H1 (cell line): ENCODE results near the gene STX19. TPM values are rescaled to one million over a fixed set of nuclear protein-coding genes. Genes with fewer than 3 reads are reported as not detected.
A peak's percentile ranks its signal among the peaks of the same experiment; 100 is the strongest.

Experiments used
- CTCF ChIA-PET: fragments of 300-600 bp; sonication (Branson Sonifier 250); formaldehyde crosslinking; loops from one replicate; lab custom pipeline; 2021; ENCODE audit not compliant: partially characterized antibody; lab: Charles Lee
- POLR2A ChIA-PET: fragments of 300-600 bp; sonication (Branson Sonifier 250); formaldehyde crosslinking; loops from one replicate; lab custom pipeline; 2021; ENCODE audit warnings: inconsistent platforms; ENCODE audit not compliant: partially characterized antibody; lab: Charles Lee
- DNase-seq, 2 experiments: peaks; one replicate each; pipeline versions ENCODE4 v3.0.0 to v3.0.0-alpha.2; 2010 to 2022; ENCODE audit warnings: low spot score in 2 of 2, low read depth in 1 of 2, mixed read lengths in 1 of 2
- FAIRE-seq: peaks from 2 replicates; lab custom pipeline; 2011; peaks lifted over from hg19 to GRCh38; lab: Jason Lieb, UNC
- H2AFZ ChIP-seq: 2 replicates; pipeline ENCODE4 v1.8.1; 2012; ENCODE audit warnings: low read length, inconsistent platforms
- H2AK5ac ChIP-seq: 2 replicates; pipeline ENCODE4 v1.6.1; 2013; ENCODE audit warnings: low read depth, low read length
- H2BK120ac ChIP-seq: replicated peaks from 2 replicates; pipeline ENCODE3; 2013; ENCODE audit warnings: low read depth, low read length, inconsistent platforms
- H2BK12ac ChIP-seq: 2 replicates; pipeline ENCODE4 v1.6.1; 2013; ENCODE audit warnings: low read depth, low read length
- H2BK15ac ChIP-seq: 2 replicates; pipeline ENCODE4 v1.6.1; 2013; ENCODE audit warnings: low read length
- H2BK20ac ChIP-seq: 2 replicates; pipeline ENCODE4 v1.6.1; 2013; ENCODE audit warnings: low read length
- H2BK5ac ChIP-seq: 2 replicates; pipeline ENCODE4 v1.6.1; 2013; ENCODE audit warnings: low read depth, low read length
- H3K14ac ChIP-seq: 2 replicates; pipeline ENCODE4 v1.6.1; 2013; ENCODE audit warnings: inconsistent platforms; ENCODE audit not compliant: insufficient read length
- H3K18ac ChIP-seq: 2 replicates; pipeline ENCODE4 v1.6.1; 2013; ENCODE audit warnings: low read length; ENCODE audit errors: extremely low read depth
- H3K23ac ChIP-seq: 2 replicates; pipeline ENCODE4 v1.6.1; 2013; ENCODE audit warnings: inconsistent platforms; ENCODE audit not compliant: insufficient read length
- H3K23me2 ChIP-seq: 2 replicates; pipeline ENCODE4 v1.6.1; 2013; ENCODE audit warnings: low read depth, low read length
- H3K27ac ChIP-seq: 2 replicates; pipeline ENCODE4 v1.6.1; 2011; ENCODE audit warnings: low read depth, low read length, inconsistent platforms
- H3K27me3 ChIP-seq, 4 experiments: replicated peaks in 1 of 4; 1 replicate in 1 of 4; 2 replicates in 3 of 4; pipeline versions ENCODE4 v1.6.1 to v1.8.1; 2011 to 2013; ENCODE audit warnings: low read length in 3 of 4, mild to moderate bottlenecking in 3 of 4, inconsistent platforms in 2 of 4, mixed read lengths in 2 of 4, moderate library complexity in 1 of 4; ENCODE audit not compliant: control insufficient read depth in 3 of 4, insufficient read depth in 3 of 4; ENCODE audit errors: extremely low read depth in 1 of 4
- H3K36me3 ChIP-seq, 4 experiments: 2 replicates each; pipeline versions ENCODE4 v1.6.1 to v1.8.1; 2011 to 2013; ENCODE audit warnings: mild to moderate bottlenecking in 4 of 4, low read length in 3 of 4, moderate library complexity in 2 of 4, control low read depth in 1 of 4, inconsistent platforms in 1 of 4; ENCODE audit not compliant: insufficient read depth in 4 of 4, control insufficient read depth in 2 of 4
- H3K4ac ChIP-seq: replicated peaks from 2 replicates; pipeline ENCODE3; 2013; ENCODE audit warnings: low read length, low read depth, mixed read lengths, inconsistent platforms; ENCODE audit not compliant: insufficient read length
- H3K4me1 ChIP-seq, 4 experiments: replicated peaks in 1 of 4; 1 replicate in 1 of 4; 2 replicates in 3 of 4; pipeline versions ENCODE4 v1.6.1 to v1.8.1; 2011 to 2013; ENCODE audit warnings: low read length in 3 of 4, inconsistent platforms in 2 of 4, mixed read lengths in 1 of 4; ENCODE audit not compliant: insufficient read depth in 4 of 4, control insufficient read depth in 3 of 4
- H3K4me2 ChIP-seq, 2 experiments: 2 replicates each; pipeline versions ENCODE4 v1.6.1 to v1.8.1; 2011 to 2013; ENCODE audit warnings: low read depth in 2 of 2, low read length in 2 of 2, control low read depth in 1 of 2, inconsistent platforms in 1 of 2, mild to moderate bottlenecking in 1 of 2; ENCODE audit not compliant: insufficient read depth in 1 of 2
- H3K4me3 ChIP-seq, 4 experiments: fragments of 200-600, 300-600 bp in 1 of 4; sonication (generic), shearing (Covaris generic), sonication (Bioruptor Twin) in 1 of 4; 2 replicates each; pipeline versions ENCODE4 v1.5.1 to v1.8.1; 2011 to 2016; ENCODE audit warnings: low read length in 4 of 4, low read depth in 3 of 4, control low read depth in 2 of 4, inconsistent platforms in 2 of 4, mild to moderate bottlenecking in 2 of 4, mixed read lengths in 1 of 4, moderate library complexity in 1 of 4; ENCODE audit not compliant: insufficient read depth in 2 of 4; ENCODE audit errors: extremely low read depth in 1 of 4
- H3K56ac ChIP-seq: replicated peaks from 2 replicates; pipeline ENCODE3; 2013; ENCODE audit warnings: low read depth, mild to moderate bottlenecking, mixed read lengths, low read length, inconsistent platforms; ENCODE audit not compliant: insufficient read length
- H3K79me1 ChIP-seq: 2 replicates; pipeline ENCODE4 v1.6.1; 2013; ENCODE audit warnings: low read depth, low read length, control low read depth
- H3K79me2 ChIP-seq, 2 experiments: 2 replicates each; pipeline versions ENCODE4 v1.6.1 to v1.8.1; 2012 to 2013; ENCODE audit warnings: low read length in 2 of 2, mild to moderate bottlenecking in 2 of 2, inconsistent platforms in 1 of 2; ENCODE audit not compliant: insufficient read depth in 2 of 2, control insufficient read depth in 1 of 2
- H3K9ac ChIP-seq, 4 experiments: replicated peaks in 1 of 4; 1 replicate in 1 of 4; 2 replicates in 3 of 4; pipeline versions ENCODE4 v1.6.1 to v1.8.1; 2011 to 2013; ENCODE audit warnings: low read depth in 3 of 4, low read length in 3 of 4, control low read depth in 2 of 4, mild to moderate bottlenecking in 2 of 4, moderate library complexity in 2 of 4, inconsistent platforms in 1 of 4; ENCODE audit errors: extremely low read depth in 1 of 4
- H3K9me3 ChIP-seq, 2 experiments: 2 replicates each; pipeline versions ENCODE4 v1.6.1 to v1.8.1; 2012 to 2013; ENCODE audit warnings: mild to moderate bottlenecking in 2 of 2, moderate library complexity in 2 of 2, control low read depth in 1 of 2, inconsistent platforms in 1 of 2, low read depth in 1 of 2, low read length in 1 of 2, mixed read lengths in 1 of 2; ENCODE audit not compliant: insufficient read depth in 2 of 2
- H4K20me1 ChIP-seq, 2 experiments: replicated peaks in 1 of 2; 2 replicates each; pipeline versions ENCODE3 to v1.8.1; 2011 to 2013; ENCODE audit warnings: inconsistent platforms in 2 of 2, low read length in 2 of 2, mild to moderate bottlenecking in 1 of 2; ENCODE audit not compliant: insufficient read depth in 2 of 2, control insufficient read depth in 1 of 2
- H4K5ac ChIP-seq: 2 replicates; pipeline ENCODE4 v1.6.1; 2013; ENCODE audit warnings: low read length, low read depth, mixed read lengths, inconsistent platforms; ENCODE audit not compliant: insufficient read length
- H4K8ac ChIP-seq: 2 replicates; pipeline ENCODE4 v1.8.0; 2013; ENCODE audit warnings: mild to moderate bottlenecking, moderate library complexity, low read length, inconsistent platforms; ENCODE audit not compliant: insufficient read depth; ENCODE audit errors: extremely low read depth
- H4K91ac ChIP-seq: replicated peaks from 2 replicates; pipeline ENCODE3; 2013; ENCODE audit warnings: low read length, mixed read lengths, inconsistent platforms; ENCODE audit not compliant: insufficient read length
- CTBP2 ChIP-seq: IDR thresholded peaks from 2 replicates; pipeline ENCODE4 v1.7.0; 2011; ENCODE audit warnings: borderline replicate concordance, mild to moderate bottlenecking, moderate library complexity, mixed read lengths, low read length; ENCODE audit not compliant: insufficient read depth, insufficient read length
- KDM4A ChIP-seq: IDR thresholded peaks from one replicate; pipeline ENCODE4 v1.7.1; 2012; ENCODE audit warnings: low read depth, mild to moderate bottlenecking, moderate library complexity, low read length, inconsistent platforms; ENCODE audit not compliant: severe bottlenecking
- NANOG ChIP-seq: IDR thresholded peaks from 2 replicates; pipeline ENCODE4 v1.6.1; 2011; ENCODE audit warnings: low read length, low read depth, mild to moderate bottlenecking, inconsistent platforms; ENCODE audit not compliant: insufficient read depth, poor library complexity, severe bottlenecking
- PHF8 ChIP-seq: fragments of 200-600 bp; sonication (generic); conservative IDR thresholded peaks from 2 replicates; pipeline ENCODE4 v1.7.1; 2012; ENCODE audit warnings: low read depth, mild to moderate bottlenecking, inconsistent platforms, low read length, moderate library complexity
- POU5F1 ChIP-seq: IDR thresholded peaks from 2 replicates; pipeline ENCODE4 v1.6.1; 2011; ENCODE audit warnings: low read depth, mild to moderate bottlenecking, low read length, moderate library complexity
- SIN3A ChIP-seq, 2 experiments: IDR thresholded peaks in 1 of 2; conservative IDR thresholded peaks in 1 of 2; 2 replicates each; pipeline ENCODE4 v1.6.1; 2011 to 2012; ENCODE audit warnings: low read length in 2 of 2, improper control_type of control experiment in 1 of 2, low read depth in 1 of 2, mild to moderate bottlenecking in 1 of 2
- SP2 ChIP-seq: IDR thresholded peaks from 2 replicates; pipeline ENCODE4 v1.6.1; 2012; ENCODE audit warnings: mild to moderate bottlenecking, low read length, inconsistent platforms
- WGBS, 2 experiments: shearing (Covaris generic) in 1 of 2; methylation state at CpG; one replicate each; pipeline versions ENCODE4 v1.1.6 to v1.1.7; 2013 to 2015; ENCODE audit warnings: low lambda C conversion rate in 2 of 2, mixed read lengths in 2 of 2, inconsistent platforms in 1 of 2, low coverage in 1 of 2, missing lambda C conversion rate in 1 of 2; ENCODE audit not compliant: insufficient replicate concordance in 2 of 2, insufficient coverage in 1 of 2, insufficient read length in 1 of 2; ENCODE audit errors: extremely low coverage in 1 of 2, missing lambda C conversion rate in 1 of 2; 5-methylcytosine and 5-hydroxymethylcytosine counted together
- polyA plus RNA-seq, 7 experiments: library from polyadenylated mRNA; depleted of rRNA in 3 of 7; stranded (reverse) in 5 of 7; unstranded in 2 of 7; fragments of >200 nt in 5 of 7; fragments of 200-250 nt in 2 of 7; gene quantifications; 1 replicate in 5 of 7; 2 replicates in 1 of 7; 4 replicates in 1 of 7; pipeline versions ENCODE4 v1.2.1 to v1.2.3, GENCODE V29; 2011 to 2013; ENCODE audit warnings: missing spikeins in 2 of 7, mixed read lengths in 2 of 7
- total RNA-seq: library from RNA; stranded (reverse); fragmentation: NEBNext Ultra II Directional; extraction: Animal tissue kit (Norgen Biotek cat#: 25700); gene quantifications from 2 replicates; pipeline ENCODE4 v1.2.1, GENCODE V29; 2021

The STX19 gene
- total and polyA plus RNA-seq, 2 of the 8 experiments (the other 6 are each of a cell fraction or from before 2014, with no cell fraction given): not detected

GRCh38 chr3:94062513-94063404 is 34.4 kb upstream of the STX19 start, which contains the start of the genes DHFR2 and NSUN3:
DHFR2 (minus strand) TSS chr3:94062916; CDS start chr3:94061511, 1,405 bp downstream.
NSUN3 (plus strand) TSS chr3:94063061; CDS start chr3:94063127, 66 bp downstream.
- no peak within 1 kb of the TSS for H2BK20ac ChIP-seq
- H2BK5ac ChIP-seq: peak within 1 kb of the TSS; percentile 89
- H2BK120ac ChIP-seq: no peak within 1 kb of the TSS
- no peaks in the 10 kb centered on the region for H4K20me1 ChIP-seq
- H3K27me3 ChIP-seq: no peaks in the 10 kb centered on the region
- H3K4me2 ChIP-seq: peak within 1 kb of the TSS; percentile 75 to 90
- peaks cover 0 to 2% (median 0%) of the 10 kb centered on the region in 4 experiments; a peak in 2 of 7 replicates for H3K4me1 ChIP-seq
- H3K79me2 ChIP-seq: peaks cover 0 to 4% of the 10 kb centered on the region in 2 experiments; a peak in 1 of 4 replicates
- peak within 1 kb of the TSS; percentile 88; the same call in 1 of the 2 replicates for H3K18ac ChIP-seq
- H3K79me1 ChIP-seq: no peaks in the 10 kb centered on the region; the same call in 1 of the 2 replicates
- no peaks in the 10 kb centered on the region; a peak in 1 of 4 replicates for H3K9me3 ChIP-seq
- H2BK15ac ChIP-seq: no peak within 1 kb of the TSS
- ChIA-PET POLR2A (interaction anchor here (1.0 to 2.0 kb wide), 8 partner anchors 12 to 90 kb away, joined by 3 to 6 read pairs (median 4); partner anchors contain the start of gene ARL13B), CTCF (interaction anchor here (0.6 to 2.6 kb wide), 4 partner anchors 9 to 58 kb away, joined by 3 to 11 read pairs (median 4); no protein-coding TSS in a partner anchor)
- peak within 1 kb of the TSS; percentile 94; the same call in 1 of the 2 replicates for H4K8ac ChIP-seq
- peak within 1 kb of the TSS; percentile 28 for H3K4ac ChIP-seq
- H3K36me3 ChIP-seq: no peaks in the 10 kb centered on the region; a peak in 1 of 8 replicates
- peak; percentile 70 for FAIRE-seq
- H3K9ac ChIP-seq: peak within 1 kb of the TSS; percentile 75 to 95 (median 93)
- no peak within 1 kb of the TSS for H2BK12ac ChIP-seq
- peak; percentile 83 to 87 for DNase-seq
- H2AFZ ChIP-seq: peak within 1 kb of the TSS; percentile 93
- no peak within 1 kb of the TSS for H2AK5ac ChIP-seq
- peak within 1 kb of the TSS; percentile 71 for H4K5ac ChIP-seq
- no peak within 1 kb of the TSS for H3K23ac ChIP-seq
- peak within 1 kb of the TSS; percentile 80 to 89 (median 82) for H3K4me3 ChIP-seq
- no peak within 1 kb of the TSS for H3K56ac ChIP-seq
- peak within 1 kb of the TSS; percentile 93 for H3K27ac ChIP-seq
- H3K14ac ChIP-seq: no peak within 1 kb of the TSS
- H3K23me2 ChIP-seq: peaks cover 7% of the 10 kb centered on the region; the same call in 1 of the 2 replicates
- WGBS, 2 experiments: 2% methylated on average over 52 of the region's 52 CpGs; no CpG with 5 or more reads in 1 of the 2 experiments
- no peak within 1 kb of the TSS for H4K91ac ChIP-seq
- peak in 1 of 2 experiments; percentile 22; a peak in 2 of 4 replicates for TF ChIP-seq SIN3A (conservative IDR thresholded peaks at IDR 0.05 in 1 of 2, IDR thresholded peaks at IDR 0.05 in 1 of 2; ENCODE audit: low read depth in 1 of 2, low read length in 2 of 2)
- no peak for TF ChIP-seq CTBP2
- peak; percentile 84 for TF ChIP-seq PHF8
- no peak for TF ChIP-seq SP2
- TF ChIP-seq NANOG: no peak
- peak; percentile 71 for TF ChIP-seq KDM4A
- TF ChIP-seq POU5F1: no peak
